Choroid plexus epithelial cell (primary cell): Measurements from ENCODE around the gene FCMR.

Source experiments
- DNase-seq: peaks from one replicate; pipeline ENCODE4 v3.0.0-alpha.2; 2010; ENCODE audit warnings: low read depth
- H3K4me3 ChIP-seq: 2 replicates; pipeline ENCODE4 v1.5.1; 2011; ENCODE audit warnings: low read depth, mild to moderate bottlenecking, control low read depth, low read length, moderate library complexity
- TF ChIP-seq, protein P1 (sequence below): conservative IDR thresholded peaks from 2 replicates; pipeline ENCODE4 v1.5.1; 2011; ENCODE audit warnings: low read depth, mild to moderate bottlenecking, control low read depth, inconsistent platforms, low read length, moderate library complexity

FCMR gene

DNA sequence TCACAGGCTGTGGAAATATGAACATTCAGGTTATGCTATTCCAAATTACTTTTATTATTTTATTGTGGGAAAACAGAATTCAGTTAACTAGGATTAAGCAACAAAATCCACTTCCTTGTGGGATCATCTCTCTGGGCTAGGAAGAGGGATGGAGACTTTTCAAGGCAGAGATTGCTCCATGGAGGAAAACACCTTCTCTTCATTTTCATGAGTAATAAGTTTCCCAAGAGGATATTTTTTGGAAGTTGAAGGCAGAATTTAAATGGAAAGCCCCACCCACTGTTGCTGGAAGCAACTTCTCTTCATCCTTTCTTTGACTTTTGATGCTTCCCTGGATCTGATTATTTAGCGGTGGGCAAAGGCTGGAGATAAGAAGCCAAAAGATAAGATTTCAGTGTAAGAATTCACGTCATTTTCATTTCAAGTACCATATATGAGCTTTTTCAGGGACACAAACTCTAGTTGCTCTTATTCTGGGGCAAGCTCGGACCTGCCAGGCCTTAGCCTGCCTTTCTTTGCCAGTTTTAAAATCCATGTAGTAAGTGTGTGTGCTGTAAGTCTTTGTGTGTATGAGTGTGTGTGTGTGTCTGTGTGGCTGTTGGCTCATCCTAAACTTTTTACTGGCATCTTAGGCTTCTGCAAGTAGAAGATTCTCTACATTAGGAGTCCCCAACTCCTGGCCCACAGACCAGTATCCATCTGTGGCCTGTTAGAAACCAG is 36.2 kb downstream of the FCMR start:
- TF ChIP-seq, protein P1, sequence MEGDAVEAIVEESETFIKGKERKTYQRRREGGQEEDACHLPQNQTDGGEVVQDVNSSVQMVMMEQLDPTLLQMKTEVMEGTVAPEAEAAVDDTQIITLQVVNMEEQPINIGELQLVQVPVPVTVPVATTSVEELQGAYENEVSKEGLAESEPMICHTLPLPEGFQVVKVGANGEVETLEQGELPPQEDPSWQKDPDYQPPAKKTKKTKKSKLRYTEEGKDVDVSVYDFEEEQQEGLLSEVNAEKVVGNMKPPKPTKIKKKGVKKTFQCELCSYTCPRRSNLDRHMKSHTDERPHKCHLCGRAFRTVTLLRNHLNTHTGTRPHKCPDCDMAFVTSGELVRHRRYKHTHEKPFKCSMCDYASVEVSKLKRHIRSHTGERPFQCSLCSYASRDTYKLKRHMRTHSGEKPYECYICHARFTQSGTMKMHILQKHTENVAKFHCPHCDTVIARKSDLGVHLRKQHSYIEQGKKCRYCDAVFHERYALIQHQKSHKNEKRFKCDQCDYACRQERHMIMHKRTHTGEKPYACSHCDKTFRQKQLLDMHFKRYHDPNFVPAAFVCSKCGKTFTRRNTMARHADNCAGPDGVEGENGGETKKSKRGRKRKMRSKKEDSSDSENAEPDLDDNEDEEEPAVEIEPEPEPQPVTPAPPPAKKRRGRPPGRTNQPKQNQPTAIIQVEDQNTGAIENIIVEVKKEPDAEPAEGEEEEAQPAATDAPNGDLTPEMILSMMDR, result no peak
- DNase-seq, result no peak
- no peak overlapping the region for H3K4me3 ChIP-seq

DNA sequence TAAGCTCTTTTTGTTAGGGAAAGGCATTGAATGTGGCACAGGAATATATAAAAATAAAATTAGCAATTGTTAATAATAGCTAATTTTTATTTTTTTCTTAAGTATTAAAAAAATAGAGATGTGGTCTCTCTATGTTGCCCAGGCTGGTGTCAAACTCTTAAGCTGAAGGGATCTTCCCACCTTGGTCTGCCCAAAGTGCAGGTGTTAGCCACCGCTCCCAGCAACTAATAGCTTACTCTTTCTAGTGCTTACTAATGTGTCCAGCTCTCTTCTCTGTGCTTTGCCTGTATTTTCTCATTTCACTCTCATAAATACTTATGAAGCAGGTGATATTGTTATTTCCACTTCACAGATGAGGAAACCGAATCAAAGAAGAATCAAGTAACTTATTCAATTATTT is 37.9 kb downstream of the FCMR start:
- H3K4me3 ChIP-seq, result no peak overlapping the region
- no peak for DNase-seq
- TF ChIP-seq, protein P1, result no peak

DNA sequence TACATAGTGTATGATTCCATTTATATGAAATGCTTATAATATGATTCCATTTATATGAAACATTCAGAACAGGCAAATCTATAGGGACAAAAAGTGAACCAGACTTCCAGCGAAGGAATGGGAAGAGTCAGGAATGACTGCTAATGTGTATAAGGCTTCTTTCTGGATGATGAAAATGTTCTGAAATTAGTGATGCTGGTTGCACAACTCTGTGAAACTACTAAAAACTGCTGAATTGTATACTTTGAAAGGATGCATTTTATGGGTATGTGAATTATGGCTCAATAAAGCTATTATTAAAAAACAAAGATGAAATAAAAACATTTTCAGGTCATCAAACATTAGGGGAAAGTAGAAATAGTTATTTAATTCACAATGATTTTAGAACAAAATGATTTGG is 38.6 kb downstream of the FCMR start:
- DNase-seq, result no peak
- TF ChIP-seq, protein P1, result no peak
- H3K4me3 ChIP-seq, result no peak overlapping the region

DNA sequence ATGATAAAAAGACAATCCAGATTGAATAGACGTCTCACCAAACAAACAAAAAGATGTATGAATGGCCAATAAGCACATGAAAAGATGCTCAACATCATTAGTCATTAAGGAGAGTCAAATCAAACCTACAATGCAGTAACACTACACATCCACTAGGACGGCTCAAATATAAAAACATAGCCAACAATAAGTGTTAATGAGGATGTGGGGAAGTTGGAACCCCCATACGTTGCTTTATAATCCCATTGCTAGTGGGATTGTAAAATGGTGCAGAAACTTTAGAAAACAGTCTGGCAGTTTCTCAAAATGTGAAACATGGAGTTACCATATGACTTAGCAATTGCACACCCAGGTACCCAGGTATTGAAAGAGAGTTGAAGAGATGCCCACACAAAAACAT is 39.2 kb downstream of the FCMR start:
- H3K4me3 ChIP-seq, result no peak overlapping the region
- TF ChIP-seq, protein P1, result no peak
- no peak for DNase-seq

DNA sequence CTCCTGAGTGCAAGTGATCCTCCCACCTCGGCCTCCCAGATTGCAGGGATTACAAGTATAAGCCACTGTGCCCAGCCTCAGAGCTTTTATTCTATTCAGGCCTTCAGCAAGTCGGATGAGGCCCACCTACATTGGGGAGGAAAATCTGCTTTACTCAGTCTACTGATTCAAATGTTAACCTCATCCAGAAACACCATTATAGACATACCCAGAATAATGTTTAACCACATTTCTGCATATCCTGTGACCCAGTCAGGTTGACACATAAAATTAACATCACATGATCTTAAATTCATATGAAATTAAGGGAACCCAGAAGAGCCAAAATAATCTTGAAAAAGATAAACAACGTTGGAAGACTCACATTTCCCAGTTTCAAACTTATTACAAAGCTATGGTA is 41.4 kb downstream of the FCMR start:
- DNase-seq, result no peak
- H3K4me3 ChIP-seq, result no peak overlapping the region
- TF ChIP-seq, protein P1, result no peak

DNA sequence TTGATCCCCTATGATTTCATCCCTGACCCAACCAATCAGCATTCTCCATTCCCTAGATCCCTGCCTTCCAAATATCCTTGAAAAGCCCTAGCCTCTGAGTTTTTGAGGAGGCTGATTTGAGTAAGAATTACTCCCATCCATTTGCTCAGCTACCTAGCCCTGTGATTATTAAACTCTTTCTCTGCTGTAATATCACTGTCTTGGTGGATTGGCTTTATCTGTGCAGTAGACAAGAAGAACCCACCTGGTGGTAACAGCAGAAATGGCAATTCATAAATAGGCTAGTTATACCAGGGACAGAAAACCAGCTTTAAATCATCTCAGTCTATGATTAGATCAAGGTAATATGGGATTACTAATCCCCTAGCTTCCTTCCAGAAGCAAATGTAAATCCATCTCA is 43.3 kb downstream of the FCMR start:
- no peak overlapping the region for H3K4me3 ChIP-seq
- DNase-seq, result no peak
- TF ChIP-seq, protein P1, result no peak

DNA sequence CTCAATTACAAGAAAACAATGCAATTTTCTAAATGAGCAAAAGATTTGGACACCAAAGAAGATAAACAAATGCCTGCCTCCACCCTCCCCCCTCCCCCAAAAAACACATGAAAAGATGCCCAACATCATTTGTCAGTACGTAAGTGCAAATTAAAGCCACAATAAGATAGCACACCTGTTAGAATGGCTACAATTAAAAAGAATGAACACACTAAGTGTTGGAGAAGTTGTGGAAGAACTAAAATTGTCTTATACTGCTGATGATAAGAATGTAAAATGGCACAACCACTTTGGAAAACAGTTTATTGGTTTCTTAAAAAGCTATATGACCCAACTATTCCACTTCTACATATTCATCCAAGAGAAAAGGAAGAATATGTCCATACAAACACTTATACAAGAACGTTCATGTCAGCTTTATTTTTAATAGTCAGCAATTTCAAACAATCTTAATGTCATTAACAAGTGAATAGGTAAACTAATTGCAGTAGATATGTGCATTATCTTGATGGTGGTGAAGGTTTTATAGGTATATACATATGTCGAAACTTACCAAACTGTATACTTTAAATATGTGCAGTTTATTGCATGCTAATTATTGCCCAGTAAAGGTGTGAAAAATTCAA is 45.9 kb downstream of the FCMR start:
- DNase-seq, result no peak
- H3K4me3 ChIP-seq, result no peak overlapping the region
- TF ChIP-seq, protein P1, result no peak
